ENCODE measurements around the gene TNFSF18.
"Not testable (repeated sequence)": the region's sequence is repeated elsewhere in the genome, so short reads cannot be mapped to it uniquely, and the experiment has no call there.

TNFSF18 gene, protein sequence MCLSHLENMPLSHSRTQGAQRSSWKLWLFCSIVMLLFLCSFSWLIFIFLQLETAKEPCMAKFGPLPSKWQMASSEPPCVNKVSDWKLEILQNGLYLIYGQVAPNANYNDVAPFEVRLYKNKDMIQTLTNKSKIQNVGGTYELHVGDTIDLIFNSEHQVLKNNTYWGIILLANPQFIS

DNA sequence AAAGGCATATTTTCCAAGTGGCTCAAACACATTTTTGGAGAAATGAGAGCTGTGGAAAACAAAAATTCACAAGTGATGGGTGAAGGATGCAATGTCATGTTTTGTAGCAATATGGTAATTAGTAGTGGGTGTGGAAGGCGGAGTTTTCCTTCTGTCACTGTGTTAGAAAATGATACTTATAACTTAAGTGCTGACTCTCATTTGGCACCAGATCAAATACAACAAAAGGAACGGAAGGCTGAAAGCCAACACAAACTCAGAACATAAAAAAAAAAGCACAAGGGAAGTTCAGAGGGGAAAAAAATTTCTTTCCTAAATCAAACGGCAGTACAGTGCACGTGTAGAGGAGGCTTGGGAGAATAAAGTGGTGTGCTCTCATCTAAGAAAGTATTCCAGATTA is at the start of gene TNFSF18:
Gene TNFSF18, minus strand, starts transcription at position 77 of the 400 bp plus-strand sequence. Its CDS starts 45 bp downstream, at position 32.
- DNase-seq = no peak

DNA sequence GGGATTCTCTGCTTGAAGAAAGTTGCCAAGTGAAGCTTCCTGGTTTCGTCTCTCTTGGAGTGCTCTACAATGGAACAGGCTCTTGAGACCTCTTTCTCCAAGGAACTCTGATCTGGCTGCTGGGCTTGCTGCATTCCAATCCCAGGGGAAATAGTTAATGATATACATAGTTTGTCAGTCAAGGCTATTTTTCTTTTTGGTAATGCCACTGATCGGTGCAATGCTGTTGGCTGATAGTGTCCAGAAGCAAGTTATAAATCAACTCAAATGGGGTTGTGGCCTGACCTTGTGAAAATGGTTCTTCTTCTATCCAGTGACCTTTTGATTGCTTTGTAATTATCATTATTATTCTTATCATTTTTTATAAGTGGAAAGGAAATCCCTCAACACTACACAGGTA is 48.4 kb upstream of the TNFSF18 start:
- no peak for DNase-seq

DNA sequence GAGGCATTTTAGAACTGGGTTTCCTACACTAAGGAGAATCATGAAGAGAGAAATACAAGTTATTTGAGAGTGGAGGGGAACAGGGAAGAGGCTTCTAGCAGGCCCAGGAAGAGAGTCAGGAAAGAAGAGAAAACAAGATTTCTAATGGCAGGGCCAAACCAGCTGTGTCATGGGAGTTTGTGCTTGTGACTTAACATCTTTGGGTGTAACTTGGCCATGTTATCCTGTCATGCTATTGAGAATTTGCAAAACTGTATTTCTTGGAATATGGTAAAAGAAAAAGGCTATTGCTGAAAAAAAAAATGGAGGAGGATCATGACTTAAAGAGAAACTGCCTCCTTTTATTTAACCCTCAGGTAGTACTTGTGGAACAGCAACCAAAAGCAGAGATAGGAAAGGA is 47.4 kb upstream of the TNFSF18 start:
- DNase-seq = no peak

DNA sequence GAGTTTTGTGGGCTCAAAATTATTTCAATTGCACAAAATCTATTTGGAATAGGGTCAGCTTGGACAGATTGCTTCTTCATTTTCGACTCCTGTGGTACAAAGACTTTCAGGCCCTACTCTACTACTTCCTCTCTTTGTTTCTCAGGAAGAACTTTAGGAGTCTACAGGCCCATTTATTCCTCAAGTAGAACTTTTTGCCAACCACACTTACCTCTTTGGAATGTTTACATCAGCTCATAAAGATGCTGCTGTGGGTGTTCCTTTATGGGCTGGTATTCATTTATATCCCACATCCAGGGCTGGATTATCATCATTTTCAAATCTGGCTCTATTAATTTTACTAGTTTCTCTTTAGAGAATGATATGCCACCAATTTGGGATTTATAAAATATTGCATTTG is 46.3 kb upstream of the TNFSF18 start:
- no peak for DNase-seq

DNA sequence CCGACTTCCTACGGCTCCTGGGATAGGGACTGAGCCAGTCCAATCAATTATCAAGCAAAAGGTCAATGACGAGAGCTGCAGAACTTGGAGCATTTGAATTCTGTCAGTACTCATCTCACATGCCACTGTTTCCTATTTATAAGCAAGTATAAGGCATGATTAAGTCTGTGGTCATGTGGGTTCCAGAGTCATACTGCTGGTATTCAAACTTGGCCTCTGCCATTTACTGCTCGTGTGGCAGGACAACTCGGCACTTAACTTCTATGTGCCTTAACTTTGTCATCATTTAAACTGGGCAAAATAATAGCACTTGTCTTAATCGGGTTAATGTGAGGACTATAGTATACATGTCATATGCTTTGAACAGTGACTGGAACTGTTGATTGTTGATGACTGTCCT is 44.9 kb upstream of the TNFSF18 start:
- no peak for DNase-seq

DNA sequence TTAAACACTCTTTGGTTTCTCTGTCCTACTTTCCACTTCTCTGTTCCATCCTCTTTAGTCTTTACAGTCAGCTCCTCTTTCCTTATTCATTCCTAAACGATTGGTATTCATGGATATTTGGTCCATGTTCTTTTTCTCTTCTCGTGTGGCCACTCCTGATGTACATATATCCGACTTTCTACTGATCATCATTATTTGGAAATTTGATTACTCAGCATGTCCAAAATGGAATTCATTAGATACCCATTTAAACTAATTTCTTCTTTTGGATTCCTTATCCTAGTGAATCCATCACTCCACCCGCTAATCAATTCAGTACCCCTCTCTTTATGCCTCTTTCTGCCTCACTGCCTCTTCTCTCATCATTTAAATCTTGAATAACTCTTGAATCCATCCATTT is 43.8 kb upstream of the TNFSF18 start:
- DNase-seq = no peak

DNA sequence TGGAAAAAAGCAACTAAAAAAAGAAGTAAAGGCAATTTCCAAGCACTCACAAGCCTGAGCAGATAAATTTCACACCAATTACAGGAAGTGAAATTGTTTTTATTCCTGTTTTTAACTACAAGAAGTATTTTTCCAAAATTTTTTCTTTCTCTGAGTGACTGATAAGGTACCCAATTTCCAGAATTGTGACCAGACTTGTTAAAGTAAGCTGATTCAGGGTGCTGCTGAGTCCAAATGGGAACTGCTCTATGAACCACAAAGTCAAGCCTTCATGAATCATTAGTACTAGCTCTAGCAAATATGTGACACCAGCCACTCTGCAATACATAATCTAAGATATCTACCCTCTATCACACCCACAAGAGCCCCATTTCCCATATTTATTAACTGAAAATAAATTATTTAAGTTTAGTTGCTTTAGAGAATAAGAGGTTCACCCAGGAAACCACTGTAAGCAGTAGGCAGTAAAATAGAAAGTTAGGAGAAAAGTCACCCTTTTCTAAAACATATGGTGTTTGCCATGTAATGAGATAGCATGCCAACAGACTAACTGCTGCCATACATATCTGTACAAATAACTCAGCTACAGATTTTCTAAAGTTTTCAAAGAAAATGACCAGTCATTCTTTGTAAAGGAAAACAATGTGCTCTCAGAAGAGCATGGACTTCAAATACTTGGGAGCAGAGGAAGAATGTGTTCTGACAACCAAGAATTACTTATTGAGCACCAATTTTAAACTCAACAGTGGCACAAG is 43.1 kb upstream of the TNFSF18 start:
- DNase-seq = no peak

DNA sequence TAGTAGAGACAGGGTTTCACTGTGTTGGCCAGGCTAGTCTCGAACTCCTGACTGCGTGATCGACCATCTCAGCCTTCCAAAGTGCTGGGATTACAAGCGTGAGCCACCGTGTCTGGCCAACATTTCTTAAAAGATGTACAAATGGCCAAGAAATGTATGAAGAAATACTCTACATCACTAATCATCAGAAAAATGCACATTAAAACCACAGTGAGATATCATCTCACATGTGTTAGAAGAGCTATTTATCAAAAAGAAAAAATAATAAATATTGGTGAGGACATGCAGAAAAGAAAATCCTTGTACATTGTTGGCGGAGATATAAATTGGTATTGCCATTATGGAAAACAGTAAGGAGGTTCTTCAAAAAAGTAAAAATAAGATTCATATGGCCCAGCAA is 33.6 kb upstream of the TNFSF18 start:
- no peak for DNase-seq

DNA sequence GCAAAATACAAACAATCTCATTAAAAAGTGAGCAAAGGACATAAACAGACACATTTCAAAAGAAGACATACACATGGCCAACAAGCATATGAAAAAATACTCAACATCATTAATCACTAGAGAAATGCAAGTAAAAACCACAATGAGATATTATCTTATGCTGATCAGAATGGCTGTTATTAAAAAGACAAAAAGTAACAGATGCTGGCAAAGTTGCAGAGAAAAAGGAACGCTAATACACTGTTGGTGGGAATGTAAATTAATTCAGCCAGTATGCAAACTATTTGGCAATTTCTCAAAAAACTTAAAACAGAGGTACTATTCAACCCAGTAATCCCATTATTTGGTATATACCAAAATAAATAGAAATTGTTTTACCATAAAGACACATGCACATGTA is 32.2 kb upstream of the TNFSF18 start:
- DNase-seq = no peak

DNA sequence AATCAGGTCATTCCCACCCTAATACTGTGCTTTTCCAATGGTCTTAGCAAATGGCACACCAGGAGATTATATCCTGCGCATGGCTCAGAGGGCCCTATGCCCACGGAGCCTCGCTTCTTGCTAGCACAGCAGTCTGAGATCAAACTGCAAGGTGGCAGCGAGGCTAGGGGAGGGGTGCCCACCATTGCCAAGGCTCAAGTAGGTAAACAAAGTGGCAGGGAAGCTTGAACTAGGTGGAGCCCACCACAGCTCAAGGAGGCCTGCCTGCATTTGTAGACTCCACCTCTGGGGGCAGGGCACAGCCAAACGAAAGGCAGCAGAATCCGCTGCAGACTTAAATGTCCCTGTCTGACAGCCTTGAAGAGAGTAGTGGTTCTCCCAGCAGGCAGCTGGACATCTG is 23.5 kb upstream of the TNFSF18 start:
- DNase-seq = not testable (repeated sequence)

DNA sequence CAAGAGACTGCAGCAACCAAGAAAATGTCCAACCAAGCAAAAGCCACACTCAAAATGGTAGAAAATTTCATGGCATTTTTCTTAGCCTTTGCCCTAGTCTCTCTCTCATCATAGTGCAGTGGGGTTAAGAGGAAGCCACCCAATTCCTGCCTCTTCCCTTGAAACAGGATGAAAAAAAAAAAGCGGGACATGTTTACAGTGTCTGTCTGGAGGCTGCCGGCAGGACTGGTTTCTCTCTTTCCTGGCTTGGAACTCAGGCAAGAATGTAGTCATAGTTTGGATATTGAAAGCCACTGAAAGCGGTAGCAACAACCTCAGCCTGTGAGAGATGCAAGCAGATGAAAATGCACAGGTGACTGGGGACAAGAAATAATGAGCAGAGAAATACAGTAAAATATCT is 13.3 kb upstream of the TNFSF18 start:
- no peak for DNase-seq

DNA sequence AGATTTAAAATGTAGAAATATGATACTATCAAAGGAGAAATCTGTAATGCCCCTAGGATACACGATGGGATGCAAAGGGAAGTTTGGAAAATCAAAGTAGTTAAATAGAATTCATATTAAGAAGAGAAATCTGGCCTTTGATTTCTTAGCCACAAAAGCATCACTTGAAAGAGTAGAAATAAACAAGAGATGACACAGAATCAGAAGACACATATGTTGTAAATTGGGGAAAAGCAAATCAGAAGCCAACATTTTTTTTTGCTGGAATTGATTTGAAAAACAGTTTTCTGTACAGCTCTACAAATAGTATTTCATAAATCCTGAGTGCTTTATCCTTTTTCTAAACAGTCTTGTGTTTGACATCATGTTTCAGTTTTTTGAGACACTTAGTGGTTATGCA is 12.4 kb upstream of the TNFSF18 start:
- DNase-seq = no peak

DNA sequence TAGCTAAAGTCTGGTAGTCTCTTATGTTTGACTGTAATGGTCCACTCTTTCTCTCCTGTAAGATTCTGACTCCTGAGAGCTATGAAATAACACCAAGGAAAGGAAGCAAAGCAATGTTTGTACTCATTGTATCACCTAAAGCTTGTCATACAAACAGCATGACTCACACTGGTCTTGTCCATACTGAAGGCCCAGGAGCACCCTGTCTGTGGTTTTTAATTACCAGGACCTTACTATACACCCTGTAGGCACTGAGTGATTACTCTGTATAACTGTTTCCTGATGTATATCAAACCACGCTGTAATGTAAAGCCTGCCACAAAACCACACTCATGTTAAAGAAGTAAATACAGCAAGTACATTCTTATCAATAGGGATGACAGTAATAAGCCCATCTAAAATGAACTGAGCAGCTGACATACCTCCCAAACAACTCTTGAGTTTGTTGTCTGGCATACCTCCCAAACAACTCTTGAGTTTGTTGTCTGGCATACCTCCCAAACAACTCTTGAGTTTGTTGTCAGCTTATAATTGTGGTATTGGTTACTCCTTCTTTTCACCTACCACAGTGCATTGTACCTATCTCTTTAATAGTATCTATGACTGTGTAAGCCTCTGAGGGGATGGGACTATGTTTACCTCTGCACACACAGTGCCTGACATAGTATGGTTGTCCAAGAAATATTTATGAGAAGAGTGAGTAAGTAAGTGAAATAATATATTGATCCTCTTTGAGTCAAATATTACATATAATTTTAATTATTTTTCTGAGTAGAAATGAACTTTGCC is 11.6 kb upstream of the TNFSF18 start:
- DNase-seq = no peak

DNA sequence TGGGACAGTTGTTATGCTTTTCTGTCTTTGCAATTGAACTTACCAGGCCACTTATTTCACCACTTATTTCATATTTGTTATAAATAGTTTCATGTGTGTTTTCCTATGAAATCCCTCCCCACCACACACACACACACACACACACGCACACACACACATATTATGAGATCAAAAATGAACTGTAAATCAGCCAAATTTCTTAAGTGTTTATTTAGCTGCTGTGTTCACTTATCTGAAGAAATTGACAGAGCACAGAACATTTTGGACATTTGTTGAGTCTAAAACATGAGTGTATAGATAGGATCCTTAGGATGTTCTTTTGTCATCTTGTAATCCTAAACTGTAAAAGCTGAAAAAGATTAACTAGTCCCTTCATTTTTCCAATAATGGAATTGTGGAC is 7.8 kb upstream of the TNFSF18 start:
- DNase-seq = no peak

DNA sequence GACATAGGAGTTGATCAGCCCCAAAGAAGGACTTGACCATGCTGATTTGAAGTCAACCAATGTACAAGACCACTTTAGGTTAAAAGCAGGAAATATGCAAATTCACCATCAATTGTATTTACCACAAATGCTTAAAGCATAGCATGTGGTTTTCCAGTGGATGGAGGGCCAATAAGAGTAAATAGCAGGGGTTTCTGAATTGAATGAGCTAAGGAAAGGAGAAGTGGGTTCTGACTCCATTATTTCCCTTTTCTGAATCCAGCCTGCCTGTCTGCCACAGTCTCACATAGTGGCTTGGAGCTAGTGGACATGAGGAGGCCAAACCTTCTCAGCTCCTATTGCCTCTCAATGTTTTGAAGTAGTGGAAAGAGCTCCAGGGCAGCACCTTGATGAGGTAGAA is 7.2 kb upstream of the TNFSF18 start:
- DNase-seq = no peak

DNA sequence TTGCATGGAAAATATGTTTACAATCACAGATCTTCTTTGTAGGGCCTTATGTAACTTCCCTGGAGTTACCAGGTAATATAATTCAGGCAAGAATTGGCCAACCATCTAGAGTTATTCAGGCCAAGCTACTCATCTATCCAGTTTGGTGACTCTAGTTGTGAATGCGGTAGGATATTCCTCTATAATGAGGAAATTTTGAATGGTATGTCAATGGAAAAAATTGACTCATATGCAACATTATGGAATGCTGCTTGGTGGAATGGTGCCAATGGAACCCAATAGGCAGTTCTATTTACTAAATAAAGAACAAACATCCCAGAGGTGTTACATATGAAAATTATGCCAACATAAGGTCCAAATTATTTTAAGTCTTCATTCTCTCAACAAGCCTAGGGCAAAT is 5.6 kb upstream of the TNFSF18 start:
- DNase-seq = no peak

DNA sequence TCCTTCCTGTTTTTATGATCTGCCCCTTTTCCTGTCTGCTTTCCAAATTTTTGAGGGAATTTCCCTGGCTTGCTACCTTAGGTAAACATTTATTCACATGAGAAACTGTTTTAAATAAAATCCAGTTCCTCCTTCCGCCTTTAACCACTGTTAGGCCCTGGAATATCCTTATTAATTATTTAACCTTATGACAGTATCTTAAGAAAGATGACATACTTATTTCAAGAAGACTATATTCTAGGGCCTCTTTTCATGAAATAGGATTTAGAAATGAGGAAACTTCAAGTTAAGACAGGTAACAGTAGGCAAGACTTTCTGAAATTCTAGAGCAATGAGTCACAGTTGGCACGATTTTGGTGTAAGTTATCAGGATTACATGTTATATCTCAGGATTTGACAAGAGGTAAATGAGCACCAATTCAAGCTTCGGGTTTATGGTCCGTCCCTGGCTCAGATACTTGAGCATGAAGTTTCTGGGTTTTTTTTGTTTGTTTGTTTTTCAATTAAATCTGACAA is 2.0 kb upstream of the TNFSF18 start:
- no peak for DNase-seq

DNA sequence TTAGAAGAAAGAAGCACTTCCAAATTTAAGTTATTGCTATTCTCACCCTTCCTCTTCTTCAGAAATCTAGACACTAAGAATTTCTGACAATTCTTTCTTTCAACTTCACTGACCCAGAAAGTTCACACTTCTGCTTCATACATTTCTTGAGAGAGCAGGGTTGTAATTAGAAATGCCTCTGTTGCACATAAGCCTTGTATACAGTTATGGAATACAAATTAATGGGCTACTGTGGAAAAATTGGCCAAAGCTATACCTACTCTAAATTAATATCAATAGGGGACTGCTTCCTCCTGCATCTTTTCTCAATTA is 1.5 kb downstream of the TNFSF18 start:
- no peak for DNase-seq

DNA sequence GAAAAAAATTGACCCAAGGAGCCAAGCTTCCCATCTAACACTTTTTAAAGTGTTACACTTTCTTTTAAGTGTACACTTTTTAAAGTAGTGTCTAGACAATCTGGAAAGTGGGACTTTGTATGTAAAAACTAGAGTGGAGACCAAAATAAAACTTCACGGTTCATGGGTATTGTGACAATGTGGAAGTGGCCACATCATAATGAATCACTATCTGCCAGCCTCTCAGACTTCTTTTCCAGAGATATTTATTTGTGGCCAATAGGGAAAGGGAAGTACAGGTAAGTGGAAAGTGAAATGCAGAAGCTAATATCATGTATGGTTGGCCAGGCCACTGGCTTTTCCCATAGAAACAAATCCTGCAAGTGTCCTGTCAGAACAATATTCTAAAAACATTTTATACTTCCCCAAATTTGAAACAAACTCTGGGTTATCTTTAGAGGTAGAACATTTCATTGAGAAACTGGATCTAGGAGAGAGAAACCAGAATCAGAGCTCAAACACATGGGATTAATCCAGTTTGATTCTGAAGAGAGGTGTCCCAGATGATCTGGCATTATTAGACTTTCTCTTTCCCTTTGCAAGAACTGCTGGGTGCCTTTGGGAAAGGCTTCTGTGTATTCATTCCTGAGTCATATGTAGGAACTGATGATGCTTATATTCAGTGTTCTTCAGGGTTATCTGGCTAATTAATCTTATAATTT is 2.0 kb downstream of the TNFSF18 start:
- no peak for DNase-seq

DNA sequence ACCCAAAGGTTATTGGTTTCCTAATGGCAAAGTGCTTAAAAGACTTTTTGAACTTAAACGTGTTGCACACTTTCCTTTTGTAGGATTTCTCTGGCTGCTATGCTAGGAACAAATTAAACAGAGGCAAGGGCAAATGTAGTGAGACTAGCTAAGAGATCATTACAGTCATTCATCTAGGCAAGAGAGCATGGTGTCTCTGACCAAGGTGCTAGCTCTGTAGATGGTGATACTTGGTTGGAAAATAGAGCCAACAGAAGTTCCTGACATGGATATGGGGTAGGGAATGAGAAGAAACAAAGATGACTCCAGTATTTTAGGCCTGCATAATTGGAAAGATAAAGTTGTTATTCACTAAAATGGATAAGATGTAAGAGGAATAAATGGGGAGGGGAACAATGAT is 6.1 kb downstream of the TNFSF18 start:
- DNase-seq = no peak

DNA sequence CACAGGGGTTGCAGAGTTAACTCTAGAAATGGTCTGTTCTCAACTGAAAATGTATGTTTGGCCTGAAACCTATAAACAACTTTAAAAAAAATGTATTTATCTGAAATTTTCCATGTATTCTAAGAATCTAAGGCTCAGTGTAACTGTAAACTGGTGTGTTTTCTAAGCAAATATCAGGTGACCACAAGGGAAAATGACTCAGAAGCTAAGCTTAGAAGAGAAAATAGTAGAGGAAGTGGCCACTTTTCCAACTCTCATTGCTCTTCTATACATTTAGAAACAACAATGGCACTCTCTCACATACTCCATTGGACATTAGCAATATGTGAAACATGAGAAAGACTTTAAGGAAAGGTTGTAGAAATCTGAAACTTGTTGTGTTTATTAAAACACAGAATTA is 7.5 kb downstream of the TNFSF18 start:
- DNase-seq = no peak

DNA sequence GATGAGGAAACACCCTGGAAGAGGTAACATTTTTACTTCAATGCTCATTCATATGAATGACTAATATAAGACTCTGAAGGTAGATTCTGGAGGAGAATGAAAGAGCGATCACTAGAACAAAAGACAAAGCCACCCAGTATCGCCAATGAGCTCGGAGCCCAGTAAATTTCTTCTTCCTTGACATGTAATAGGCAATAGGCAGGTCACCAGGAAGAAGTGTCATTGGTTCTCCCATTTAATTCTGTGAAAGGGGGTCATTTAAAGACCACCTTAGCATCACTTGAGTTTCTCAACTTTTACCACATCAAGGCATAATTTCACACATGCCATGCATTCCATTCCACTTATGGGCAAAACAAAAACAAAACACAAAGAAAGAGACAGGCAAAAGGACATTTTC is 7.9 kb downstream of the TNFSF18 start:
- no peak for DNase-seq

DNA sequence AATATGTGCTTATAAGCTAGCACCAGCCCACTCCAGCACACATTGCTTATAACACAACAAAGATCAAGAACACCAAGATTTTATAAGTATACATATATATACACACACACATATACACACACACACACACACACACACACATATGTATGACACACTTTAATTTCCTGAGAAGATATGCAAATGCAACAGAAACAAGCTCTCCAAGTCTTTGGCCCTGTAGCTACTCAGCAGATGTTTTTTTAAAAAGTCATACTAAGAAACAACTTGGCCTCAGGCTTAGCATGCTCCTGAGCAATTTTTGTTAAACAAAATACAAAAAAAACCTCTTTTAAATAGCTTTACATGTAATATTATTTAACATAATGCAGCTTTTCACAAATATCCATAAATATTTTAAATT is 11.1 kb downstream of the TNFSF18 start:
- no peak for DNase-seq
